Measurements from ENCODE around the gene SLC2A4RG. TPM values are rescaled to one million over a fixed set of nuclear protein-coding genes. Genes with fewer than 3 reads are reported as not detected.
"Not testable (repeated sequence)": the region's sequence is repeated elsewhere in the genome, so short reads cannot be mapped to it uniquely, and the experiment has no call there.

SLC2A4RG gene
- total RNA-seq, 1 experiment from 2014 or later: 12.9 TPM

- no peak for DNase-seq (ENCODE audit: low spot score)
Measured at GRCh38 chr20:63712191-63712590, 27.4 kb upstream of the SLC2A4RG start.

GRCh38 chr20:63714858-63715257 is 24.7 kb upstream of the SLC2A4RG start:
- no peak for DNase-seq (ENCODE audit: low spot score)

GRCh38 chr20:63718996-63719395 is 20.6 kb upstream of the SLC2A4RG start:
- DNase-seq (ENCODE audit: low spot score): no peak

GRCh38 chr20:63722967-63723622 is 16.5 kb upstream of the SLC2A4RG start:
- DNase-seq (ENCODE audit: low spot score): not testable (repeated sequence)

- DNase-seq (ENCODE audit: low spot score): not testable (repeated sequence)
Measured at GRCh38 chr20:63730189-63730733, 9.3 kb upstream of the SLC2A4RG start.

- no peak for DNase-seq (ENCODE audit: low spot score)
Measured at GRCh38 chr20:63731410-63731809, 8.2 kb upstream of the SLC2A4RG start.

GRCh38 chr20:63732118-63733095 is 7.2 kb upstream of the SLC2A4RG start:
- no peak for DNase-seq (ENCODE audit: low spot score)

GRCh38 chr20:63733117-63733516 is 6.5 kb upstream of the SLC2A4RG start:
- DNase-seq (ENCODE audit: low spot score): no peak

GRCh38 chr20:63733579-63734081 is 5.9 kb upstream of the SLC2A4RG start:
- DNase-seq (ENCODE audit: low spot score): no peak

GRCh38 chr20:63734111-63734945 is 5.2 kb upstream of the SLC2A4RG start:
- DNase-seq (ENCODE audit: low spot score): no peak

GRCh38 chr20:63734946-63735858 is 4.4 kb upstream of the SLC2A4RG start:
- no peak for DNase-seq (ENCODE audit: low spot score)

- DNase-seq (ENCODE audit: low spot score): no peak
Measured at GRCh38 chr20:63735859-63736718, 3.5 kb upstream of the SLC2A4RG start, which contains the start of gene LIME1. Gene LIME1 (plus strand): TSS chr20:63736664. CDS start chr20:63737550, 886 bp downstream.

- no peak for DNase-seq (ENCODE audit: low spot score)
Measured at GRCh38 chr20:63736893-63737694, 2.5 kb upstream of the SLC2A4RG start.

GRCh38 chr20:63737695-63737944 is 2.0 kb upstream of the SLC2A4RG start:
- no peak for DNase-seq (ENCODE audit: low spot score)

- no peak for DNase-seq (ENCODE audit: low spot score)
Measured at GRCh38 chr20:63737945-63738686, 1.5 kb upstream of the SLC2A4RG start.

- DNase-seq (ENCODE audit: low spot score): no peak
Measured at GRCh38 chr20:63738687-63739129, 868 bp upstream of the SLC2A4RG start.

- DNase-seq (ENCODE audit: low spot score): no peak
Measured at GRCh38 chr20:63740070-63740626, 572 bp downstream of the SLC2A4RG start.

Measured in H4 (cell line).